H1 (cell line): ENCODE data around the gene ENOSF1. TPM values are rescaled to one million over a fixed set of nuclear protein-coding genes. Genes with fewer than 3 reads are reported as not detected.

Experiments
- CHD1 ChIP-seq: IDR thresholded peaks from 2 replicates; pipeline ENCODE4 v1.6.1; 2012; ENCODE audit warnings: low read depth, low read length, improper control_type of control experiment
- NANOG ChIP-seq: IDR thresholded peaks from 2 replicates; pipeline ENCODE4 v1.6.1; 2011; ENCODE audit warnings: low read length, low read depth, mild to moderate bottlenecking, inconsistent platforms; ENCODE audit not compliant: insufficient read depth, poor library complexity, severe bottlenecking
- SAP30 ChIP-seq: fragments of 300-600 bp; sonication (generic); IDR thresholded peaks from 2 replicates; pipeline ENCODE4 v1.7.1; 2012; ENCODE audit warnings: low read length, moderate library complexity, mild to moderate bottlenecking, inconsistent platforms; ENCODE audit not compliant: insufficient read depth, insufficient replicate concordance
- SP1 ChIP-seq: IDR thresholded peaks from 2 replicates; pipeline ENCODE4 v1.6.1; 2011; ENCODE audit warnings: low read depth, low read length
- TBP ChIP-seq: IDR thresholded peaks from 2 replicates; pipeline ENCODE4 v1.6.1; 2011; ENCODE audit warnings: low read depth, low read length, improper control_type of control experiment
- polyA plus RNA-seq, 7 experiments: library from polyadenylated mRNA; depleted of rRNA in 3 of 7; stranded (reverse) in 5 of 7; unstranded in 2 of 7; fragments of >200 nt in 5 of 7; fragments of 200-250 nt in 2 of 7; gene quantifications; 1 replicate in 5 of 7; 2 replicates in 1 of 7; 4 replicates in 1 of 7; pipeline versions ENCODE4 v1.2.1 to v1.2.3, GENCODE V29; 2011 to 2013; ENCODE audit warnings: missing spikeins in 2 of 7, mixed read lengths in 2 of 7
- total RNA-seq: library from RNA; stranded (reverse); fragmentation: NEBNext Ultra II Directional; extraction: Animal tissue kit (Norgen Biotek cat#: 25700); gene quantifications from 2 replicates; pipeline ENCODE4 v1.2.1, GENCODE V29; 2021

The ENOSF1 gene
- total and polyA plus RNA-seq, 2 of the 8 experiments (the other 6 are each of a cell fraction or from before 2014, with no cell fraction given): 15.4 to 26.4 TPM

- TF ChIP-seq CHD1 (no peak), SP1 (no peak), NANOG (no peak), SAP30 (no peak), TBP (no peak)
Measured at GRCh38 chr18:703213-703967, 9.0 kb downstream of the ENOSF1 start (continued).
